Common myeloid progenitor, CD34-positive (primary cell): ENCODE measurements around the gene MAN2A1.

ENCODE experiments used
- CTCF ChIA-PET: fragments of 350-600 bp; sonication (Branson Sonifier 250); formaldehyde crosslinking; loops from one replicate; lab custom pipeline; 2021; ENCODE audit warnings: antibody characterized with exemption; lab: Charles Lee
- POLR2A ChIA-PET: fragments of 350-600 bp; sonication (Branson Sonifier 250); formaldehyde crosslinking; loops from one replicate; lab custom pipeline; 2021; ENCODE audit warnings: antibody characterized with exemption; lab: Charles Lee
- DNase-seq, 3 donors: peaks; one replicate each; pipeline versions ENCODE4 v3.0.0 to v3.0.0-alpha.2; 2013
- H3K27ac ChIP-seq, 2 experiments: 1 replicate in 1 of 2; 2 replicates in 1 of 2; pipeline ENCODE4 v1.7.0; 2013; ENCODE audit warnings: inconsistent platforms in 2 of 2, low read length in 2 of 2, mild to moderate bottlenecking in 2 of 2, low read depth in 1 of 2, moderate library complexity in 1 of 2; ENCODE audit not compliant: severe bottlenecking in 2 of 2, insufficient read depth in 1 of 2, poor library complexity in 1 of 2
- H3K27me3 ChIP-seq, 5 experiments: replicated peaks in 2 of 5; 1 replicate in 3 of 5; 2 replicates in 2 of 5; pipeline versions ENCODE4 v1.6.1 to v1.7.0; 2013; ENCODE audit warnings: low read length in 4 of 5, mild to moderate bottlenecking in 2 of 5, moderate library complexity in 2 of 5, inconsistent platforms in 1 of 5; ENCODE audit not compliant: insufficient read depth in 5 of 5, control insufficient read depth in 4 of 5
- H3K36me3 ChIP-seq, 4 experiments: 1 replicate in 2 of 4; 2 replicates in 2 of 4; pipeline versions ENCODE4 v1.6.1 to v1.7.0; 2013; ENCODE audit warnings: low read length in 3 of 4, control low read depth in 1 of 4, mild to moderate bottlenecking in 1 of 4; ENCODE audit not compliant: control insufficient read depth in 4 of 4, insufficient read depth in 4 of 4
- H3K4me1 ChIP-seq, 4 experiments: 1 replicate in 3 of 4; 2 replicates in 1 of 4; pipeline versions ENCODE4 v1.6.1 to v1.7.1; 2013; ENCODE audit warnings: low read length in 3 of 4, mild to moderate bottlenecking in 3 of 4, control low read depth in 1 of 4, inconsistent platforms in 1 of 4, moderate library complexity in 1 of 4; ENCODE audit not compliant: control insufficient read depth in 4 of 4, insufficient read depth in 4 of 4; ENCODE audit errors: control extremely low read depth in 1 of 4
- H3K4me3 ChIP-seq, 7 experiments: 1 replicate in 4 of 7; 2 replicates in 3 of 7; pipeline versions ENCODE4 v1.5.1 to v1.7.0; 2013; ENCODE audit warnings: mild to moderate bottlenecking in 7 of 7, low read length in 6 of 7, moderate library complexity in 6 of 7, inconsistent platforms in 2 of 7, low read depth in 2 of 7, control low read depth in 1 of 7; ENCODE audit not compliant: insufficient read depth in 4 of 7, control insufficient read depth in 1 of 7; ENCODE audit errors: extremely low read depth in 1 of 7
- H3K9me3 ChIP-seq, 5 experiments: 1 replicate in 4 of 5; 2 replicates in 1 of 5; pipeline versions ENCODE4 v1.6.1 to v1.7.1; 2013; ENCODE audit warnings: low read length in 4 of 5, mild to moderate bottlenecking in 2 of 5, inconsistent platforms in 1 of 5, low read depth in 1 of 5, moderate library complexity in 1 of 5; ENCODE audit not compliant: control insufficient read depth in 4 of 5, insufficient read depth in 2 of 5; ENCODE audit errors: control extremely low read depth in 1 of 5
- WGBS: methylation state at CpG from one replicate; pipeline ENCODE4 v1.1.5; 2013; ENCODE audit not compliant: insufficient coverage; 5-methylcytosine and 5-hydroxymethylcytosine counted together

The MAN2A1 gene

DNA sequence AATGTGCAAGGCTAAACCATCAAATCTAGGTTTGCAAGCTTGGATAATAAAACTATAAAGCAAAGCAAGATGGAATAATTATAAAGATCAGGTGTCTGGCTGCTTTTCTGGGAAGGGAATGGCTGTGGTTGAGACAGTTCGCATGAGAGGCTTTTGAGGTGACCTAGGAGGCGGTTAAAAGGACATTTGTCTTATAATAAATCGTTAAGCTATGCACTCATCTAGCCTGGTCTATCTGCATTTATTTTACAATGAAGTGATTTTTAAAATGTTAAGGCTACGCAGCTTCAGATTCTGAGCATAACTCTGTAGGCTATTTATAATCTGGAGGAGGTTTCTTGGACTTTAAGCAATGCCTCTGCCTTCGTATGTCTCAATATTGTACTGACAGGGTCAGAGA, 29.4 kb upstream of the MAN2A1 start:
- no peak overlapping the region for H3K4me3 ChIP-seq
- no peak for DNase-seq
- peaks cover 19 to 39% (median 28%) of the 10 kb centered on the region in 4 experiments for H3K4me1 ChIP-seq
- no peak overlapping the region for H3K27ac ChIP-seq
- no peaks in the 10 kb centered on the region for H3K36me3 ChIP-seq
- H3K9me3 ChIP-seq: no peaks in the 10 kb centered on the region
- whole genome bisulfite sequencing: no CpG with 5 or more reads among the region's 5 CpGs
- no peaks in the 10 kb centered on the region for H3K27me3 ChIP-seq
- ChIA-PET CTCF (interaction anchor here (0.7 kb wide), 1 partner anchor 11 kb away, joined by 3 read pairs; no protein-coding TSS in a partner anchor), POLR2A (no interaction called here)

DNA sequence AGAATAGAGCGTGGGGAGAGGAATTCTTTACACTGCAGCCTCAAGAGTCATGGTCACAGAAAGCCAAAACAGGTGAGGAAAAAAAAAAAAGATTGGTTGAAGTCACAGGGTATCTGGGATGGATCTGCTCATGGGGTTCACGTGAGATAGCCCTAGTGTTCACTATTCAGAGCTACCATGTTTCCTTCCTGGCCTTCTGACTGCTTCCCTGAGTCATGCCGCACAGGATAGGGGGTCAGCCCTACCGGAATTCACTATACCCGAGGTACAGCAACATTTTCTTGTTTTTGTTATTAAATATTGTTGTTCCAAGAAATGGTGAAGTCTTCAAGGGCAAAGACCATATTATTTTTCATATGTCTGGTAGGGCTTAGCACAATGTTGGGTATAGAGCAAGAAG, 21.5 kb upstream of the MAN2A1 start:
- H3K27me3 ChIP-seq: no peaks in the 10 kb centered on the region
- H3K4me3 ChIP-seq: no peak overlapping the region
- POLR2A ChIA-PET: no interaction called here
- no peaks in the 10 kb centered on the region for H3K4me1 ChIP-seq
- CTCF ChIA-PET: no interaction called here
- DNase-seq: no peak
- H3K27ac ChIP-seq: no peak overlapping the region
- H3K9me3 ChIP-seq: no peaks in the 10 kb centered on the region
- WGBS: 97% methylated on average over 4 of the region's 5 CpGs
- H3K36me3 ChIP-seq: no peaks in the 10 kb centered on the region

DNA sequence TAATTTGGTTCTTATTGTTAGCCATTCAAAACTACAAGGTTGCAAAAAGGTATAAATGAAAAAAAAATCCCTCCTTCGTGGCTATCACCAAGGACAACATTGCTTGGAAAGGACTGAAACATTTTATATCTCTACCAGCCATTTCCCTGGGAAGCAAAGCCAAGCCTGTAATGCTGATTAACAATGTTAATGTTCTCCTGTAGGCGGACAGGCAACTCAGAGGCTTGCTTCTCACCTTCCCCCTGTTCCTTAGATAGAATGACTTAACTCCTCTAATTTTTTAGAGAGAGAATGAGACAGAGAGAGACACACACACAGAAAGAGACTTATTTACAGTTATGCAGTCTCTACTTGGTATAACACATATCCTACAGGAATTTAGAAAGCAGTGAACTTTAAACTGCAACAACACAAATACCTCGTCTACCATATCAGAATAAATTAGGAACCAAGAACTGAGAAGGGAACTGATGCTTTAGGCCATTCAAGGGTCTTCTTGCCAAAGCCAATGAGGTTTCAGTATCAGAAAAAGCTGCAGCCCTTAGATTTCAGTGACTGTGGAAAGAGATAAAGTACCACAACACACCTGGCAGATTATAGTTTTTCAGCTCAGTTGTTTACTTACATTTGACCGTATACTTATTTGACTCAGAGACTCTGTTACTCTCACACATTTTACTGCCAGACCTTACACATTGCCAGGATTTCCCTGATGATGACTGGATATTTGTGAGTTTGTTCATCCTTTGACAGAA, 20.9 kb upstream of the MAN2A1 start:
- Histone ChIP-seq H3K36me3 (no peaks in the 10 kb centered on the region), H3K4me3 (no peak overlapping the region), H3K27ac (no peak overlapping the region), H3K4me1 (no peaks in the 10 kb centered on the region), H3K27me3 (no peaks in the 10 kb centered on the region), H3K9me3 (no peaks in the 10 kb centered on the region)
- ChIA-PET CTCF (no interaction called here), POLR2A (no interaction called here)
- no peak for DNase-seq
- WGBS: 100% methylated on average over 1 of the region's 4 CpGs

DNA sequence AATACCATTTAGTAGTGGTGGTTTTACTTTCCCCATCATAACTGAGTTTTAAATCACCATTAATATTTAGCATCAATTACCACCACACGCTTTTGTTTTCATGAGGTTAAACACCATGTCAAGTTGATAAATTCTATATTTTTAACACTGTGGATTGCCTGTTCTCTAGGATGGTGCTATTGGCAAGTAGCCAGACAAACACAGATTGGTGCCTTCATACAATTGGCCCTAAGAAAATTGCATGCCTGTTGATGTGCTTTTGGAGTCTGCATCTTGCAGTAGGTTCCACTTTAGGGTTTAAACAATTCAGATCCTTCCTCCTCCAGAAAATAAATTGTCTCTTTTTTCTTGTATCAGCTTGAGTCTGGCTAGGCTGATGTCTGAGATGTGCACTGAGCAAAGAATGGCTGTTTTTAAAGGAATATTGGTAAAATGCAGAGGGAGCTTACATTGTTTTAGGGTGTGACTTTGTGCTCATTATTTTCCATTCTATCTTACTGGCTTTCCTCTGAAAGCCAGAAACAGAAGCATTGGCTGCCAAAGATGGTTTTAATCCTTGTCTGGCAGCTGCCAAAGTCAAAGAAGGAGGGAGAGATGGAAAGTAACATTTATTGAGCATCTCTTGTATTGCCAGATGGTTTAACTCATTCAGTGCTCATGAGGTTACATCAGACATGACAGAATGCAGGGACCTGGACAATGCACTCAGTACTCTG, 19.6 kb upstream of the MAN2A1 start:
- WGBS: 100% methylated on average over 1 of the region's 1 CpG
- Histone ChIP-seq H3K27me3 (no peaks in the 10 kb centered on the region), H3K9me3 (no peaks in the 10 kb centered on the region), H3K4me3 (no peak overlapping the region), H3K4me1 (no peaks in the 10 kb centered on the region), H3K36me3 (no peaks in the 10 kb centered on the region), H3K27ac (no peak overlapping the region)
- POLR2A ChIA-PET: no interaction called here
- CTCF ChIA-PET: no interaction called here
- no peak for DNase-seq

DNA sequence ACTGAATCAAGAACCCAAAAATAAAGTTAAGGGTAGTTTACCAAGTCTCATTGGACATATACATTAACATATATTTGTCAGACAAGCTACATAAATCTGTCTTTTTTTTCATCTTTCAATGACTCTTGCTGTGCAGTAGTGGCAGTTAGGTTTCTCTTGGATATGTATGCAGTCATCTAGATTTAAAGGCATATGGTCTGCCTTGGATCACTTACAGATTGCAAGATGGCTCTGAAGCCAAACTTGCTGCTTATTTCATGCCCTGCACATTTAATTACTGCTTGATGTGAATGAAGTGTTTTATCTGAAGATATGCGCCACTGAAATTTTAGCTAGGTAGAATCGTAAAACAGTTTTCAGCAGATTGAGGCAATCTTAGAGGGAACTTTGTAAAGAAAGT, 18.6 kb upstream of the MAN2A1 start:
- H3K27me3 ChIP-seq: no peaks in the 10 kb centered on the region
- 100% methylated on average over 2 of the region's 2 CpGs for WGBS
- POLR2A ChIA-PET: no interaction called here
- CTCF ChIA-PET: no interaction called here
- no peaks in the 10 kb centered on the region for H3K9me3 ChIP-seq
- H3K27ac ChIP-seq: no peak overlapping the region
- no peak overlapping the region for H3K4me3 ChIP-seq
- no peaks in the 10 kb centered on the region for H3K4me1 ChIP-seq
- DNase-seq: no peak
- H3K36me3 ChIP-seq: no peaks in the 10 kb centered on the region

DNA sequence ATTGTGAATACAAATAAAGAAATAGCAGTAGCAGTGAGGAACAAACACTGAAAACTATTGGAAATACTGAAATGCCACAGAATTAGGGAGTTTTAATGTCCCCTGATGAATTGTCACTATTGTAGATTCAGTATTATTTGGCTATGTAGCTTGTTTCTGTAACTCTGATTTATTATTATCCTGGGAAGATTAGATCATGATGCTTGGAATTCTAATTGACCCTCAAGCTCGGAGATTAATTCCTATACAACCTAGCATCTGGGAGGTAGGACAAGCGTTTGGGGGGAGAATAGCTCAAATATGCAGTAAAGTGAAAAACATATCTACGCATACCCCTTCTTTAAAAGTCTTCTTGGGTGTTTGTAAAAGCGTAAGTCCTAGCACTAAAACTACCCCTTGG, 15.1 kb upstream of the MAN2A1 start:
- Histone ChIP-seq H3K4me1 (no peaks in the 10 kb centered on the region), H3K4me3 (no peak overlapping the region), H3K27me3 (no peaks in the 10 kb centered on the region), H3K36me3 (no peaks in the 10 kb centered on the region), H3K27ac (no peak overlapping the region), H3K9me3 (no peaks in the 10 kb centered on the region)
- WGBS: 94% methylated on average over 2 of the region's 4 CpGs
- ChIA-PET POLR2A (no interaction called here), CTCF (interaction anchor here (1.2 to 7.0 kb wide), 3 partner anchors 10 to 18 kb away, joined by 3 to 33 read pairs (median 5); partner anchors contain the start of gene MAN2A1)
- DNase-seq: no peak

DNA sequence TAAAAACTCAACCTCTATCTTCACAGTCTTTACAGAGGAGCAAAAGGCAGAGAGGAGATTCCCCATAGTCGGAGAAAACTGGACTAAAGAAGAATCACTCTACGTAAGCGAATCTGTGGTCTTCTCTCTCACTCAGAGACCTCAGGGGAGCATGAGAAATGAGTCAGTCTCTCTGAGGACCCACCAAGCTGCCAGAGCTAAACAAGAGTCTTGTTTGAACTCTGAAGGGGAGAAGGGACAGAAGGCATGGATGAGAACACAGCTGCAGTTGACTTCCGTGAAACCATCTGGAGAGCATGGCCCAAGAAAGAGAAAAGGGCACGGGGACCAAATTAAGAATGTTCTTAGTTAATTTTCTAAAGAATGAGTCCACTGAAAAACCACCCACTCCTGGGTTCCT, 12.8 kb upstream of the MAN2A1 start:
- CTCF ChIA-PET: interaction anchor here (7.0 kb wide), 1 partner anchor 11 kb away, joined by 33 read pairs; the partner anchor contains the start of gene MAN2A1
- Histone ChIP-seq H3K9me3 (no peaks in the 10 kb centered on the region), H3K4me1 (no peaks in the 10 kb centered on the region), H3K4me3 (no peak overlapping the region), H3K27me3 (no peaks in the 10 kb centered on the region), H3K27ac (no peak overlapping the region), H3K36me3 (no peaks in the 10 kb centered on the region)
- no peak for DNase-seq
- POLR2A ChIA-PET: no interaction called here
- 98% methylated on average over 4 of the region's 5 CpGs for WGBS
